ENCODE data around the gene PKN3. TPM values are rescaled to one million over a fixed set of nuclear protein-coding genes. Genes with fewer than 3 reads are reported as not detected.

PKN3 gene
- total and polyA plus RNA-seq, 2 of the 13 experiments (the other 11 are each of a cell fraction or from before 2014, with no cell fraction given) = 10.5 to 13.2 TPM

- POLR2A ChIA-PET = interaction anchor here (1.3 kb wide), 1 partner anchor 9 kb away, joined by 5 read pairs; no protein-coding TSS in a partner anchor
Measured at GRCh38 chr9:128675382-128675781, 26.9 kb upstream of the PKN3 start.

GRCh38 chr9:128677794-128678193 lies 24.5 kb upstream of the PKN3 start:
- ATAC-seq (no peak), FAIRE-seq (no peak), DNase-seq (ENCODE audit: low spot score) (no peak)
- Histone ChIP-seq H3K4me3 (replicated peaks in 1 of 3; ENCODE audit: insufficient read depth in 1 of 3, low read depth in 2 of 3, low read length in 3 of 3) (peak overlapping the region in 1 of 3 experiments; percentile 10; a peak in 1 of 6 replicates), H3K27me3 (ENCODE audit: control insufficient read depth in 1 of 2, insufficient read depth in 2 of 2, low read length in 2 of 2) (no peaks in the 10 kb centered on the region), H3K9ac (ENCODE audit: insufficient read depth, low read depth, low read length) (no peak overlapping the region), H3K4me2 (ENCODE audit: low read depth, low read length) (peak overlapping the region; percentile 36; the same call in 1 of the 2 replicates), H3K9me3 (ENCODE audit: low read length) (no peaks in the 10 kb centered on the region), H3K79me2 (ENCODE audit: insufficient read depth, low read length) (no peaks in the 10 kb centered on the region), H4K20me1 (ENCODE audit: insufficient read depth, low read length) (no peaks in the 10 kb centered on the region), H3K36me3 (replicated peaks in 1 of 2; ENCODE audit: control insufficient read depth in 1 of 2, insufficient read depth in 2 of 2, low read length in 2 of 2) (no peaks in the 10 kb centered on the region), H2AFZ (ENCODE audit: low read length) (no peak overlapping the region), H3K27ac (ENCODE audit: extremely low read length, insufficient read depth, low read length) (no peak overlapping the region), H3K4me1 (ENCODE audit: insufficient read depth, low read length) (peaks cover 11% of the 10 kb centered on the region; the same call in 1 of the 2 replicates)
- WGBS (ENCODE audit: low lambda C conversion rate) = 59% methylated on average over 10 of the region's 10 CpGs
- BruUV-seq (replicated peaks) = no TSS peak
- intact Hi-C loops (cut with micrococcal nuclease; ENCODE audit: unreplicated experiment) (no loop called here), in situ Hi-C loops (cut with HindIII; ENCODE audit: extremely low pct_ligation_motif_present, low pct_unique_long_range_greater_than_20kb) (no loop called here)
- ChIA-PET POLR2A (interaction anchor here (1.1 to 2.6 kb wide), 2 partner anchors 12 to 42 kb away, joined by 4 to 8 read pairs; no protein-coding TSS in a partner anchor), CTCF (ENCODE audit: low intra/inter-chr PET ratio, low total read pairs) (no interaction called here)
- TF ChIP-seq TP53 (CRISPR knock-in tag; conservative IDR thresholded peaks at IDR 0.05) (no peak), ZNF766 (CRISPR knock-in tag; IDR thresholded peaks at IDR 0.05; ENCODE audit: borderline replicate concordance) (no peak), ZNF572 (CRISPR knock-in tag; IDR thresholded peaks at IDR 0.05) (no peak), ZNF558 (CRISPR knock-in tag; IDR thresholded peaks at IDR 0.05; ENCODE audit: borderline replicate concordance) (no peak), TCF12 (IDR thresholded peaks at IDR 0.05) (no peak), TCF12 (CRISPR knock-in tag; IDR thresholded peaks at IDR 0.05) (no peak), ZNF710 (CRISPR knock-in tag; IDR thresholded peaks at IDR 0.05; ENCODE audit: borderline replicate concordance) (no peak), ZNF503 (CRISPR knock-in tag; IDR thresholded peaks at IDR 0.05) (no peak), SYNCRIP (IDR thresholded peaks at IDR 0.05; ENCODE audit: insufficient read depth, low read depth, low read length) (no peak)

More at GRCh38 chr9:128675382-128675781, 26.9 kb upstream of the PKN3 start:
- TF ChIP-seq NFE2L2 (IDR thresholded peaks at IDR 0.05; ENCODE audit: low read length) (no peak), SIX4 (CRISPR knock-in tag; IDR thresholded peaks at IDR 0.05) (no peak), MAFK (conservative IDR thresholded peaks at IDR 0.05 in 1 of 2, IDR thresholded peaks at IDR 0.05 in 1 of 2; ENCODE audit: low read length in 2 of 2) (peak; percentile 37 to 66; a peak in 3 of 4 replicates), MAFF (IDR thresholded peaks at IDR 0.05; ENCODE audit: low read depth, low read length) (peak; percentile 35; the same call in 1 of the 2 replicates)
- Histone ChIP-seq H2AFZ (ENCODE audit: low read length) (no peak overlapping the region), H3K27ac (ENCODE audit: extremely low read length, insufficient read depth, low read length) (no peak overlapping the region), H3K4me2 (ENCODE audit: low read depth, low read length) (no peak overlapping the region), H3K4me1 (ENCODE audit: insufficient read depth, low read length) (peaks cover 11% of the 10 kb centered on the region; the same call in 1 of the 2 replicates), H3K27me3 (ENCODE audit: control insufficient read depth in 1 of 2, insufficient read depth in 2 of 2, low read length in 2 of 2) (no peaks in the 10 kb centered on the region), H3K4me3 (replicated peaks in 1 of 3; ENCODE audit: insufficient read depth in 1 of 3, low read depth in 2 of 3, low read length in 3 of 3) (no peak overlapping the region), H4K20me1 (ENCODE audit: insufficient read depth, low read length) (no peaks in the 10 kb centered on the region), H3K36me3 (replicated peaks in 1 of 2; ENCODE audit: control insufficient read depth in 1 of 2, insufficient read depth in 2 of 2, low read length in 2 of 2) (no peaks in the 10 kb centered on the region), H3K9me3 (ENCODE audit: low read length) (no peaks in the 10 kb centered on the region), H3K9ac (ENCODE audit: insufficient read depth, low read depth, low read length) (no peak overlapping the region), H3K79me2 (ENCODE audit: insufficient read depth, low read length) (no peaks in the 10 kb centered on the region)
- no peak for FAIRE-seq
- CTCF ChIA-PET (ENCODE audit: low intra/inter-chr PET ratio, low total read pairs) = no interaction called here
- DNase-seq (ENCODE audit: low spot score) = no peak
- in situ Hi-C loops (cut with HindIII; ENCODE audit: extremely low pct_ligation_motif_present, low pct_unique_long_range_greater_than_20kb) = no loop called here
- ATAC-seq = no peak
- intact Hi-C loops (cut with micrococcal nuclease; ENCODE audit: unreplicated experiment) = no loop called here
- no TSS peak for BruUV-seq (replicated peaks)
- WGBS (ENCODE audit: low lambda C conversion rate) = 94% methylated on average over 4 of the region's 4 CpGs
